Natural killer cell treated with Interleukin-12 subunit alpha and Interleukin-12 subunit beta and Interleukin-15 and Interleukin-18, amount 100 ng/mL, for 72 hours (primary cell): ENCODE data around the gene POLR2J. TPM values are rescaled to one million over a fixed set of nuclear protein-coding genes. Genes with fewer than 3 reads are reported as not detected.
"Not testable (repeated sequence)": the region's sequence is repeated elsewhere in the genome, so short reads cannot be mapped to it uniquely, and the experiment has no call there.

ENCODE experiments used
- ATAC-seq, 2 donors: fragments of 150-1000 bp; cut with Tn5 transposase in 1 of 2; sonication (Bioruptor Pico), chemical (Tn5 transposase) in 1 of 2; 2 replicates each; pipeline ENCODE4 v1.10.0; 2021
- DNase-seq: peaks from one replicate; pipeline ENCODE4 v3.0.0; 2022; ENCODE audit warnings: low spot score
- H3K27ac Mint-ChIP-seq, 2 donors: 1 replicate in 1 of 2; 2 replicates in 1 of 2; pipeline ENCODE4 v1.8.0; 2022; ENCODE audit warnings: mixed read lengths in 2 of 2, mild to moderate bottlenecking in 1 of 2, moderate library complexity in 1 of 2
- H3K27me3 Mint-ChIP-seq, 2 donors: 1 replicate in 1 of 2; 2 replicates in 1 of 2; pipeline ENCODE4 v1.8.0; 2022; ENCODE audit warnings: mixed read lengths in 2 of 2
- H3K36me3 Mint-ChIP-seq: one replicate; pipeline ENCODE4 v1.8.0; 2022; ENCODE audit warnings: mixed read lengths
- H3K4me1 Mint-ChIP-seq, 2 donors: 1 replicate in 1 of 2; 2 replicates in 1 of 2; pipeline ENCODE4 v1.8.0; 2022; ENCODE audit warnings: low read depth in 2 of 2, mixed read lengths in 2 of 2, mild to moderate bottlenecking in 1 of 2
- H3K4me3 Mint-ChIP-seq: one replicate; pipeline ENCODE4 v1.8.0; 2022; ENCODE audit warnings: mixed read lengths
- H3K9me3 Mint-ChIP-seq: 2 replicates; pipeline ENCODE4 v1.8.0; 2022; ENCODE audit warnings: mixed read lengths
- total RNA-seq, 2 donors: library from RNA; stranded (reverse); gene quantifications; one replicate each; pipeline ENCODE4 v1.2.3, GENCODE V29; 2022

Gene POLR2J
- total RNA-seq, 2 donors from 2014 or later, result 56.9 to 57.6 TPM

DNA sequence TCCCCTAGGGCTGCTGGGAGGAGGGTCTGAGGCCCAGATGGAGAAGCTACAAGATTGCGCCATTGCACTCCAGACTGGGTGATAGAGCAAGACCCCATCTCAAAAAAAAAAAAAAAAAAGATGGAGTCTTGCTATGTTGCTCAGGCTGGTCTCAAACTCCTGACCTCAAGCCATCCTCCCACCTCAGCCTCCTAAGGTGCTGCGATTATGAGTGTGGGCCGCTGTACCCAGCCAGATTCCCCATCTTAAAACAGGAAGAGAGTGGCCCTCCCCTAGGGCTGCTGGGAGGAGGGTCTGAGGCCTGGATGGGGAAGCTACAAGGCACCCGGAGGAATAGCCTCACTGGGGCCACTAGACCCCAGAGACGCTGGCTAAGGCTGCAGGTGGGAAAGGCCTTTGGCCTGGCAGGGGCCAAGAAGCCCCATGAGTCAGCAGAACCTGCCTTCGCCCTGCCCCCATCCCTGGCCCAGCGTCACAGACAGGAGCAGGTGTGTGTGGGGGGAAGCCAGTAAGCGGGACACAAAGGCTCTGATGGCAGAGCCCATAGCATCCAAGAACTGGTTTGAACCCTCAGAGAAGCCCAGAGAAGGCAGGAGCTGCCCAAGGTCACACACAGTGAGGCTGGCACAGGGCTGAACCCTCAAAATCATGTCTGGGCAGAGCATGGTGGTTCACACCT is 28.8 kb upstream of the POLR2J start:
- H3K27ac Mint-ChIP-seq, H3K27me3 Mint-ChIP-seq, DNase-seq, H3K36me3 Mint-ChIP-seq, H3K9me3 Mint-ChIP-seq, ATAC-seq, H3K4me3 Mint-ChIP-seq, H3K4me1 Mint-ChIP-seq: not testable (repeated sequence)

DNA sequence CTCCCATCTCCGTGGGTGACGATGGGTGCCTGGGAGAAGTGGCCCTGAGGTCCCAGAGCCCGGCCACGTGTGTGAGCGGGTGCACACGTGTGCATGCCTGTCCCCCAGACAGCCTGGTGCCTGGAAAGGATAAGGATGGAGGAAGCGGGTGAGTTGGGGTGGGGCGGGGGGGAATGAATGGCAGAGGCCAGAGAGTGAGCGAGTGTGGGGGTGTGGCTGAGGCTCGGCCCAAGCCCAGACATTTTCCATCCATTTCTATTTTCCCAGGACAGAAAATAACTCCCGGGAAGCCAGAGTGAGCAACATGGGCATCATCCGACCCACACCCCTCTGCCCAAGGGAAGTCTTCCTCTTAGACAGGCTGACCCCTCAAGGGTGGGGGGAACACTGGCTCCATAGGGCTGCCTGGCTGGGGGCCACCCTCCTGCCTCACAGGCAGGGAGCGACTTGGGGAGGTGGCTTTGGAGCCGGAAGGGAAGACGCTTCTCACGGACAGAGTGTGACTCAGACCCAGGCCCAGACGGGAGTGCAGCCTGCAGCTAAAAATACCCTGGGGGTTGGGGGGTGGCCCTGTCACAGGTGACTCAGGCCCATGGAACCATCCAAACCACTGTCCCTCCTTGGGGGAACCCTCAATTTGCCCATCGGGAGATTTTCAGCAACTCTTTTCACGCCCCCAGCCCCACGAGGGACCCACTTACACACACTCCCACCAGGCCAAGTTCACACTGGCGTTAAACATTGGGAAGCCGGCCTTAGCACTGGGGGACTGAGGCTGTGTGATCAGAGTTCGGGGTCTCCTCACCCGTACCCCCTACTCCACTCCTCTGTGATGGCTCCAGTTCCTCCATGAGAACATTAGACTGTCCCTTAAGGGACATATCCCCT is 26.8 kb upstream of the POLR2J start:
- not testable (repeated sequence) for H3K4me3 Mint-ChIP-seq, DNase-seq, H3K36me3 Mint-ChIP-seq, H3K27me3 Mint-ChIP-seq, H3K9me3 Mint-ChIP-seq, H3K4me1 Mint-ChIP-seq, H3K27ac Mint-ChIP-seq
- ATAC-seq, result peak in 1 of 2 donors; percentile 11

DNA sequence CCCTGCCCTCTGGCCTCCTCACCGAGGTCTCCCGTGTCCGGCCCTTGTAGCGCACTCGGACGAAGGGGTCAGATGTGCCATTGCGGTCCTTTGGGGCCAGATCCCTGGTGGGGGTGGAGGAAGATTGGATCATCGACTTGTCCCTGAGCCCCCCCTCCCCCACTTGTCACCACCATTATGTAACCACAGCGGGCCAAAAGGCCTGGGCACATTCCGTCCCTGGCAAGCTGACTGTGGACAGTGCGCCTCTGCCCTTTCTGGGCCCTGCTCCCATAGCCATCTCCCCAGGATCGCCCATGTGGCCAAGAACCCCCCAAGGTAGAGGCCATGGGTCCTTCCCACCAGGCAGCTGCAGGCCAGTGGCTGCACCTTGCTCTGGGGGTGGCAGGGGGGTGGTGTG is 24.4 kb upstream of the POLR2J start:
- DNase-seq, H3K4me1 Mint-ChIP-seq, H3K9me3 Mint-ChIP-seq, H3K27ac Mint-ChIP-seq, H3K36me3 Mint-ChIP-seq, H3K4me3 Mint-ChIP-seq, H3K27me3 Mint-ChIP-seq: not testable (repeated sequence)
- peak in 1 of 2 donors; percentile 27 for ATAC-seq

DNA sequence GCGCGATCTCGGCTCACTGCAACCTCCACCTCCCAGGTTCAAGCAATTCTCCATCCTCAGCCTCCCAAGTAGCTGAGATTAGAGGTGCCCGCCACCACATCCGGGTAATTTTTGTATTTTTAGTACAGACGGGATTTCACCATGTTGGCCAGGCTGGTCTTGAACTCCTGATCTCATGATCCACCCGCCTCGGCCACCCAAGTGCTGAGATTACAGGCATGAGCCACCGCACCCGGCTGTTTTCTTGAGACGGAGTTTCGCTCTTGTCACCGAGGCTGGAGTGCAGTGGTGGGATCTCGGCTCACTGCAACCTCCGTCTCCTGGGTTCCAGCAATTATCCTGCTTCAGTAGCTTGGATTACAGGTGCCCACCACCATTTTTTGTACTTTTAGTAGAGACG is 19.6 kb upstream of the POLR2J start:
- H3K9me3 Mint-ChIP-seq, H3K27me3 Mint-ChIP-seq, H3K36me3 Mint-ChIP-seq, ATAC-seq, DNase-seq, H3K4me1 Mint-ChIP-seq, H3K27ac Mint-ChIP-seq, H3K4me3 Mint-ChIP-seq: not testable (repeated sequence)

DNA sequence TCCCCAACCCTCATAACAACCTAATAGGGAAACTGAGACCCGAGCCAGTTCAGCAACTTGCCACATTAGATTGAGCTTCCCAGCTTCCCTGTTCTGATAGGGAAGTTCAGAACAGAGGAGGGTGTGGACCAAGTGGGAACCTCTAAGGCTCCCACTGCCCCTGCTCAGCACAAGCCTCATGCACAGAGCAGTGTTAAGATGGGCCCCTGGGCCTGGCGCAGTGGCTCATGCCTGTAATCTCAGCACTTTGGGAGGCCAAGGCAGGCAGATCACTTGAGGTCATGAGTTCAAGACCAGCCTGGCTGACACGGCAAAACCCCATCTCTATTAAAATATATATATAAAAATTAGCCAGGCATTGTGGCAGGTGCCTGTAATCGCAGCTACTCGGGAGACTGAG is 18.6 kb upstream of the POLR2J start:
- not testable (repeated sequence) for ATAC-seq, H3K27me3 Mint-ChIP-seq, H3K36me3 Mint-ChIP-seq, H3K4me3 Mint-ChIP-seq, DNase-seq, H3K27ac Mint-ChIP-seq, H3K4me1 Mint-ChIP-seq, H3K9me3 Mint-ChIP-seq

DNA sequence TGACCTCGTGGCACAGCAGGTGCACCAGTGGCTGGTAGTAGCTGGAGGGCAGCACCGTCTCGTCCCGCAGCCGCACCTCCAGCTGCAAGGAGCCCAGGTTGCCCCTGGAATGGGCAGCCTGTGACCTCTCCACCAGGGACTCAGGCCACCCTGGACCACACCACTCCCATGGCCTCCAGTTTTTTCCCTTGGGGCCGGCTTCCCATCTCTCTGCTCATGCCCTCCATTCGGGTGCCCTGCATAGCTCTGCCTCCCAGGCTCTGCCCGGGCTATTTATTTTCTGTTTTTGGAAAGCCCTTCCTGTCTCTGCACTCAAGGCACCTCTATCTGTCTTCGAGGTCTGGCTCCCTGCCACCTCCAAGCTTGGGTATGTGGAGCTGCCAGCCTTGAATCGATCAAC is 18.1 kb upstream of the POLR2J start:
- not testable (repeated sequence) for ATAC-seq, H3K9me3 Mint-ChIP-seq, H3K4me1 Mint-ChIP-seq, H3K27ac Mint-ChIP-seq, H3K36me3 Mint-ChIP-seq, DNase-seq, H3K27me3 Mint-ChIP-seq, H3K4me3 Mint-ChIP-seq

DNA sequence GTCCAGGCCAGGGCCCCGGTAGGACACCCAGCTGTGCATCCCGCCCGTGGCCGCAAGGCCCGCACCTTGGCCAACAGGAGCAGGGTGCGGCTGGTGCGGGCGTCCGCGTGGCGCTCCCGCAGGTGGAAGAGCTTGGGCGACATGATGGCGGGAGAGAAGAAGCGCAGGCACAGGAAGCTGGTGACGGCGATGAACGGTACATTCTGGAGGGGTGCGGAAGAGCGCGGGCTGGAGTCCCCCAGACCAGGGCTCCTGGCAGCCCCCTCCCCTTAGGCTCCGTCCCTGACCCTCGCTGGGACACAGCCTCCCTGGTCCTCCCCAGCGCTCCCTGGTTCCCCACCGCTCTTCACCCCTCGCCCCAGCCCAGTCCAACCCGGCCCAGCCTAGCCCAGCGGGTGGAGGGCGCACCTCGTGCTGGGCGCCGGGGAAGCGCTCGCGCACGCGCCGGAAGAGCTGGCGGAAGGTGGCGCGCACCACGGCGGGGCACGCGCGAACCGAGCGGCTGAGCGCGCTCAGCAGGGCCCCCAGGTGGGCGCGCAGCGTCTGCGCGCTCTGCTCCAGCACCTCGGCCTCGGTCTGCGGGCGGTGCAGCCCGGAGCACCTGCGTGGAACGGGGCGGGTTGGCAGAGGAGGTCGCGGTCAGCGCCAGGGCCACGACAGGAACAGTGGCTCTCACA is 15.9 kb upstream of the POLR2J start:
- DNase-seq, H3K4me1 Mint-ChIP-seq, H3K4me3 Mint-ChIP-seq, H3K27me3 Mint-ChIP-seq, H3K9me3 Mint-ChIP-seq, H3K27ac Mint-ChIP-seq, H3K36me3 Mint-ChIP-seq: not testable (repeated sequence)
- peak; percentile 77 to 83 for ATAC-seq

DNA sequence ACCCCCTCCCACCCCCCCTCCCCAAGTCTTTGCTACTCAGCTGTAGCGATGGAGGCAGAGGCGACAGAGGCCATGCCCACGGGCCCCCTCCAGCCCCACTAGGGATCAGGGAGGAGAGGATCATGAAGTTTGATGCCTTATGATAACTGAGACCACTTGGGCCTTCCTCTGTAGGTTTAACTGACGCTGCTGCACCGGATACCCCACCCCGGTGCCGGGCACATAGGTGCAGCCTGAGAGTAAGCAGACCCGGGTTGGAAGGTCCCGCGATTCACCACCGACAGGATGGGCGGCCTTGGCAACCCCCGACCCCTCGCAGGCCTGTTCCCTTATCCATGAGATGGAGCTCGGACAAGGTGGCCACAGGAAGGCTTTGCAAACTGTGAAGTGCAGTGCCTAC is 15.3 kb upstream of the POLR2J start:
- not testable (repeated sequence) for DNase-seq, H3K27me3 Mint-ChIP-seq, H3K9me3 Mint-ChIP-seq, H3K4me1 Mint-ChIP-seq, H3K27ac Mint-ChIP-seq, H3K36me3 Mint-ChIP-seq, H3K4me3 Mint-ChIP-seq
- ATAC-seq, result peak in 1 of 2 donors; percentile 14

DNA sequence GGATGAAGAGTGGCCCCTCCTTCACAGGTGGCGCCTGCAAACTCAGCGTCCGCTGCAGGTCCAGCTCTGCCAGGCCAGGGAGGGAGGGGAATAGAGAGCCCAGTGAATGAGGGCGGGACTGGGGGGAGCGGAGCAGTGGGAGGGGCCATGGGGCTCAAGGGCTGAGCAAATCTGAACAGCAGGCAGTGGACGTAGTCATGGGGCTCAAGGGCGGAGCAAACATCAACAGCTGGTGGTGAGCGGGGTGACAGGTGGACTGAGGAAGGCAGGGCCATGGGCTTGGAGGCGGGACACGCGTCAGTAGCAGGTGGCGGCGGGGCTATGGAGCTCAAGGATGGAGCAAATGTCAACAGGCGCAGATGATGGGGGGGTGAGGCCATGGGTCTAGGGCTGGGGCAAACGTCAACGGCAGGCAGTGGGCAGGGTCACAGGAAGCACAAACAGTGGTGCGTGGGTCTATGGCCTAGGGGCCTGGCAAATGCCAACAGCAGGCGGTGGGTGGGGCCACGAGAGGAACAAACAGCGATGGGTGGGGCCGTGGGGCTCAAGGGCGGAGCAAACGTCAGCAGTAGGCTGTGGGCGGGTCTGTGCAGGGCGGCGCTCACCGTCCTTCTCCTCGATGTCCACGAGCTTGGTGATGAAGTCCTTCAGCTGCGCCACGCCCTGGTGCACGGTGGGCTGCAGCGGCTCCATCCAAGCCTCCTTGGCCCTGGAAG is 14.7 kb upstream of the POLR2J start:
- not testable (repeated sequence) for H3K36me3 Mint-ChIP-seq, H3K27ac Mint-ChIP-seq, DNase-seq, H3K9me3 Mint-ChIP-seq, H3K27me3 Mint-ChIP-seq, H3K4me1 Mint-ChIP-seq
- ATAC-seq, result peak; percentile 62 to 70
- H3K4me3 Mint-ChIP-seq, result peak overlapping the region; percentile 44

DNA sequence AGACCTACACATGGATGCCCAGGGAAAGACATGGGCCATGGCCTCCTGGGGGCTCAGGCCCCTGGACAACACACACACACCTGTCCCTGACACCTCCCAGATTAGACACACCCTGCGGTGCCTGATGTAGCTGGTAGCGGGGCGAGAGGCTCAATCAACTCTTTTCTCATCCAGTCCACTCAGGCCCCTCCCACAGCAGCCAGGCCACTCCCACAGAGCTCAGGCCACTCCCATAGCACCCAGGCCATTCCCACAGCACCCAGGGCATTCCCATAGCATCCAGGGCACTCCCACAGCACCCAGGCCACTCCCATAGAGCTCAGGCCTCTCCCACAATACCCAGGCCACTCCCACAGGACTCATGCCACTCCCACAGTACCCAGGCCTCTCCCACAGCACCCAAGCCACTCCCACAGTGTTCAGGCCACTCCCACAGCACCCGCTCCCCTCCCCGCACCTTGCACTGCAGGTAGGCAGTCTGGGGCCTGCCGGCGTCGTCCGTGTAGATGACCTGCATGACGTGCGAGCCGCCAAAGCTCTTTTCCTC is 11.9 kb upstream of the POLR2J start:
- not testable (repeated sequence) for H3K4me1 Mint-ChIP-seq, H3K27me3 Mint-ChIP-seq, H3K9me3 Mint-ChIP-seq, H3K36me3 Mint-ChIP-seq, H3K27ac Mint-ChIP-seq, H3K4me3 Mint-ChIP-seq
- DNase-seq (peak; percentile 60), ATAC-seq (peak; percentile 56 to 80)

DNA sequence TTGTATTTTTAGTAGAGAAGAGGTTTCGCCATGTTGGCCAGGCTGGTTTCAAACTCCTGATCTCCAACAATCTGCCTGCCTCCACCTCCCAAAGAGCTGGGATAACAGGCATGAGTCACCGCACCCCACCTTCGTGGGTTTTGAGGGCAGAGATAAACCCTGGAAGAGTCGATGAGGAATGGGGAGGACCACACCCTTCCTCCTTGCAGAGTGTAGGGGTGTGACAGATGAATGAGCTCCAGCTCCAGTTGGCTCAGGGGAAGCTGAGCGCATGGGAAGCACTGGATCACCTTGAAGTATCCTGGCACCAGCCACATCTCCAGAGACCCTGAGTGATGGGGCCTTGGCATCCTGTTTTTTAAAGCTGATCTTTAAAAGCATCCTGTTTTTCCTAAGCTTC is 5.6 kb upstream of the POLR2J start:
- not testable (repeated sequence) for DNase-seq, H3K36me3 Mint-ChIP-seq, H3K4me3 Mint-ChIP-seq, H3K9me3 Mint-ChIP-seq, H3K27ac Mint-ChIP-seq, H3K27me3 Mint-ChIP-seq, ATAC-seq, H3K4me1 Mint-ChIP-seq

DNA sequence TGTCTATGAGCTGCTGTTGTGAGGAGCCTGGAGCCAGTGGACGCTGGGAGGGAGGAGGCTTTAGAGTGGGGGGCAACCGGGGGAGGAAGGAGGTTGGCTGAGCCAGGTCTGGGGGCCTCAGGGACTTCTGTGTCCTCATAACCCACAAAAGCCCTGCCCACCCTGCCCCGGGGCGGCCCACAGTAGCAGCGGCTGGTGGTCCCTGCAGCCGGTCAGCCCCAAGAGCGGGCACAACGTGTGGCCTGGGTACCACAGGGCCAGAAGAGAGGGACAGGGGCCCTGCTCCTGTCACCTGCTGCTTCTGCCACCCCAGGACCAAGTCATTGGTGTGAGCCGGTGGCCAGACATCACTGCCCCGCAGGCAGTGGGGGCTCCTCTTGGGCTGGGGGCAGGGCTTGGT is 3.2 kb upstream of the POLR2J start:
- not testable (repeated sequence) for H3K36me3 Mint-ChIP-seq, DNase-seq, H3K4me3 Mint-ChIP-seq, ATAC-seq, H3K9me3 Mint-ChIP-seq, H3K27ac Mint-ChIP-seq, H3K27me3 Mint-ChIP-seq, H3K4me1 Mint-ChIP-seq

DNA sequence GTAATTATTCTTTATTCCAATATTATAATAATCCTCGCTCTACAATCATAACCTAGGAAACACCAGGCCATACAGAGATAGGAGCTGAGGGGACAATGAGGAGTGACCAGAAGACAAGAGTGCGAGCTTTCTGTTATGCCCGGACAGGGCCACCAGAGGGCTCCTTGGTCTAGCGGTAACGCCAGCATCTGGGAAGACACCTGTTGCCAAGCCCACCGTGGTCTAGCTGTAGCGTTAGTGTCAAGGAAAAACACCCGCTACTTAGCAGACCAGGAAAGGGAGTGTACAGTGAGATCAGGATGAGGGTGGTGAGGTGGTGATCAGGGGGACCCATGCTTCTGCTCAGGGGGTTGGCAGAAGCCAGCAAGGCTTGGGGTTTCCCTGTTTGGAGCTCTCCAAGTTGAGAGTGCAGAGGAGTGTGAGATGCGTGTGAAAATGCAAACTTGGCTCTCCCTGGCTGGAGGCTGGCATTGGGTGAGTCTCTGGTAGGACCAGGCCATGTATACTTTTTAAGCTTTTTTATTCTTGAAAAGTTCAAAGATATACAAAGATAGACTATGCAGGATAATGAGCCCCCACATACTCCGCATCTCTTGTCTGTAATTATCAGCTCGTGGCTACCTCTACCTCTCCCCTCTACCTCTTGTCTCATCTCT is 1.4 kb upstream of the POLR2J start:
- not testable (repeated sequence) for H3K27me3 Mint-ChIP-seq, DNase-seq, H3K9me3 Mint-ChIP-seq, H3K4me3 Mint-ChIP-seq, H3K36me3 Mint-ChIP-seq, H3K4me1 Mint-ChIP-seq, H3K27ac Mint-ChIP-seq, ATAC-seq
